GM18909 (cell line): Measurements from ENCODE around the gene KRTAP4-3.
"Not testable (repeated sequence)": the region's sequence is repeated elsewhere in the genome, so short reads cannot be mapped to it uniquely, and the experiment has no call there.

Source experiments
- ATAC-seq: cut with Tn5 transposase; IDR thresholded peaks from one replicate; pipeline ENCODE4 v1.9.1; 2021; ENCODE audit warnings: mild to moderate bottlenecking; ENCODE audit not compliant: unreplicated experiment, poor library complexity

KRTAP4-3 gene

GRCh38 chr17:41119696-41120690, 48.0 kb downstream of the KRTAP4-3 start:
- not testable (repeated sequence) for ATAC-seq

- no peak for ATAC-seq
These were observed 49.3 kb downstream of the KRTAP4-3 start for GRCh38 chr17:41118721-41119120.

GRCh38 chr17:41117846-41118386, 50.1 kb downstream of the KRTAP4-3 start, which contains the start of gene KRTAP4-11:
Gene KRTAP4-11, minus strand, starts transcription at chr17:41118373. Its CDS starts 58 bp downstream, at chr17:41118315.
- not testable (repeated sequence) for ATAC-seq
